Esophagus squamous epithelium (tissue), 5 donors: ENCODE measurements around the gene PIGV. TPM values are rescaled to one million over a fixed set of nuclear protein-coding genes. Genes with fewer than 3 reads are reported as not detected.

Experiments
- DNase-seq: peaks from one replicate; lab custom pipeline; 2025; lab: John Stamatoyannopoulos, UW
- H3K27ac ChIP-seq, 4 donors: fragments of 200-600 bp; sonication (generic); one replicate each; pipeline ENCODE4 v1.5.1; 2016 to 2019; ENCODE audit warnings: mild to moderate bottlenecking in 1 of 4
- H3K27me3 ChIP-seq, 4 donors: fragments of 200-600 bp; sonication (generic); 1 replicate in 3 of 4; 2 replicates in 1 of 4; pipeline versions ENCODE4 v1.5.1 to v1.6.0; 2017 to 2021; ENCODE audit warnings: antibody characterized with exemption in 1 of 4
- H3K36me3 ChIP-seq, 3 donors: fragments of 200-600 bp; sonication (generic); one replicate each; pipeline ENCODE4 v1.5.1; 2016 to 2019
- H3K4me1 ChIP-seq, 3 donors: fragments of 200-600 bp; sonication (generic); one replicate each; pipeline ENCODE4 v1.5.1; 2017 to 2019
- H3K4me3 ChIP-seq, 4 donors: fragments of 200-600 bp; sonication (generic); 1 replicate in 3 of 4; 2 replicates in 1 of 4; pipeline ENCODE4 v1.5.1; 2016 to 2019; ENCODE audit warnings: mild to moderate bottlenecking in 2 of 4, moderate library complexity in 1 of 4
- H3K9me3 ChIP-seq, 3 donors: fragments of 200-600 bp; sonication (generic); one replicate each; pipeline ENCODE4 v1.5.1; 2016 to 2019
- POLR2A ChIP-seq, 4 donors: fragments of 450-650 bp; IDR thresholded peaks; one replicate each; pipeline ENCODE4 v1.6.1; 2017; ENCODE audit warnings: antibody characterized with exemption in 4 of 4, mild to moderate bottlenecking in 4 of 4, moderate library complexity in 3 of 4
- WGBS, 2 donors: methylation state at CpG; one replicate each; pipeline ENCODE4 v1.1.5; 2018; 5-methylcytosine and 5-hydroxymethylcytosine counted together
- intact Hi-C: fragments of 100-400 bp; cut with DNase I; formaldehyde crosslinking; loops from one replicate; pipeline ENCODE4 v1.15.0; 2022
- total RNA-seq, 4 donors: library from RNA; depleted of rRNA; stranded (reverse); fragments of >200 nt; gene quantifications; one replicate each; pipeline ENCODE4 v1.1.0, GENCODE V29; 2016
- TF ChIP-seq, protein P1 (sequence below), 6 experiments: fragments of 450-650 bp in 4 of 6; fragments of 200-600 bp in 2 of 6; sonication (generic) in 2 of 6; IDR thresholded peaks; one replicate each; pipeline ENCODE4 v1.5.1; 2016 to 2019; ENCODE audit warnings: antibody characterized with exemption in 6 of 6, mild to moderate bottlenecking in 4 of 6, moderate library complexity in 4 of 6
- donor health status: DM: yes; HTN: yes; CAD: no.

The PIGV gene
- total RNA-seq, 4 donors from 2014 or later: 9.9 to 20.9 (median 13.1) TPM

DNA sequence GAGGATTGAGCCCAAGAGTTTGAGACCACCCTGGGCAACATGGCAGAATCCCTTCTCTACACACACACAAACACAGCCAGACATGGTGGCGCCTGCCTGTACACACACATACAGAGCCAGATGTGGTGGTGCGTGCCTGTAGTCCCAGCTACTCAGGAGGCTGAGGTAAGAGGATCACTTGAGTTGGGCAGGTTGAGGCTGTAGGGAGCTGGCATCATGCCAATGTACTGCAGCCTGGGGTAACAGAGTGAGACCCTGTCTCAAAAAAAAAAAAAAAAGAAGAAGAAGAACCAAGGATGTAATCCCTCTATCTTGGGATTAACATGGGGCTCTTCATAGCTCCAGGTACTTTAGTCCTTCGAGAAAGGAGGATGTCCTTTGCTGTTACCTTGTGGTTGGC, 29.4 kb upstream of the PIGV start:
- TF ChIP-seq POLR2A (IDR thresholded peaks at IDR 0.05): no peak
- TF ChIP-seq, protein P1, sequence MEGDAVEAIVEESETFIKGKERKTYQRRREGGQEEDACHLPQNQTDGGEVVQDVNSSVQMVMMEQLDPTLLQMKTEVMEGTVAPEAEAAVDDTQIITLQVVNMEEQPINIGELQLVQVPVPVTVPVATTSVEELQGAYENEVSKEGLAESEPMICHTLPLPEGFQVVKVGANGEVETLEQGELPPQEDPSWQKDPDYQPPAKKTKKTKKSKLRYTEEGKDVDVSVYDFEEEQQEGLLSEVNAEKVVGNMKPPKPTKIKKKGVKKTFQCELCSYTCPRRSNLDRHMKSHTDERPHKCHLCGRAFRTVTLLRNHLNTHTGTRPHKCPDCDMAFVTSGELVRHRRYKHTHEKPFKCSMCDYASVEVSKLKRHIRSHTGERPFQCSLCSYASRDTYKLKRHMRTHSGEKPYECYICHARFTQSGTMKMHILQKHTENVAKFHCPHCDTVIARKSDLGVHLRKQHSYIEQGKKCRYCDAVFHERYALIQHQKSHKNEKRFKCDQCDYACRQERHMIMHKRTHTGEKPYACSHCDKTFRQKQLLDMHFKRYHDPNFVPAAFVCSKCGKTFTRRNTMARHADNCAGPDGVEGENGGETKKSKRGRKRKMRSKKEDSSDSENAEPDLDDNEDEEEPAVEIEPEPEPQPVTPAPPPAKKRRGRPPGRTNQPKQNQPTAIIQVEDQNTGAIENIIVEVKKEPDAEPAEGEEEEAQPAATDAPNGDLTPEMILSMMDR (IDR thresholded peaks at IDR 0.05): no peak
- H3K27me3 ChIP-seq: no peaks in the 10 kb centered on the region
- H3K27ac ChIP-seq: no peak overlapping the region
- H3K4me1 ChIP-seq: peaks cover 10 to 30% (median 19%) of the 10 kb centered on the region in 3 donors
- no peaks in the 10 kb centered on the region for H3K9me3 ChIP-seq
- 88 to 90% methylated on average over 3 of the region's 3 CpGs for WGBS, 2 donors
- no peak for DNase-seq
- intact Hi-C loops: no loop called here
- peaks cover 22 to 90% (median 30%) of the 10 kb centered on the region in 3 donors for H3K36me3 ChIP-seq
- H3K4me3 ChIP-seq: no peak overlapping the region

DNA sequence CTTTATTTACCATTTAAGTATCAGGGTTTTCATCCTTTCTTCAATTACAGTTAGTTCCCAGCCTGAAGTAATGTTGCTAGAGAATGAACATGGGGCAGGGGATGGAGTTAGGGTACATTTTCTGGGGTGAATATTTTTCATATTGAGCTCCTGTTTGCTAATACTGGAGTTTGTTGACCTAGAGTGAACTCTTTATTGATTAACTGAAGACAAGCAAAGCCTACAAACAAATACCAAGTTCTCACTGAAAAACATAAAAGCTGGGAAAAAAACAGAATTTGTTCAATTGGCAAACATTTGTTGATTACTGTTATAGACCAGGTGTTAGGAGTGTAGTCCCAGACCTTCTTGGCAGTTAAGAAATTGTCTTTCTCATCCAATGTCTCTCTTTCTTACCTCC, 28.2 kb upstream of the PIGV start:
- Histone ChIP-seq H3K4me1 (peaks cover 4 to 18% (median 7%) of the 10 kb centered on the region in 3 donors), H3K27ac (no peak overlapping the region), H3K9me3 (no peaks in the 10 kb centered on the region), H3K4me3 (no peak overlapping the region), H3K27me3 (no peaks in the 10 kb centered on the region), H3K36me3 (peaks cover 27 to 95% (median 39%) of the 10 kb centered on the region in 3 donors)
- no peak for DNase-seq
- TF ChIP-seq POLR2A (IDR thresholded peaks at IDR 0.05): no peak
- TF ChIP-seq, protein P1 (IDR thresholded peaks at IDR 0.05): no peak
- intact Hi-C loops: no loop called here

DNA sequence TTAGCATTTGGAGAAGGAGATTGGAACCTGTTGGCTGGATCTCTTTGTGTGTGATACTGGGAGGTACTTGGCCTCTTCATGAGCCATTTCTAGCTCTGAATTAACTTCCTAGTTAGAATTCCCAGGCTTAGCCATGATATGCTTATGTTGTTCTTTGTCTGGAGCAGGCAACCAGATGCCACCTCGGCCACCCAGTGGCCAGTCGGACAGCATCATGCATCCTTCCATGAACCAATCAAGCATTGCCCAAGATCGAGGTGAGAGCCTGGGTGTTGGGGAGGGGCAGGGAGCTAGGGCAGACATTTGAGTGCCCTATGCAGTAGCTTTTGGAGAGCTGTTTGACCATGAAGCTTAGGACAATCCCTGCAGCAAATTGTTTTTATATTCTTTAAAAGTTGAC, 26.5 kb upstream of the PIGV start:
- Histone ChIP-seq H3K27me3 (no peaks in the 10 kb centered on the region), H3K4me3 (no peak overlapping the region), H3K4me1 (peaks cover 0 to 18% (median 0%) of the 10 kb centered on the region in 3 donors), H3K27ac (no peak overlapping the region), H3K36me3 (peaks cover 27 to 100% (median 50%) of the 10 kb centered on the region in 3 donors), H3K9me3 (no peaks in the 10 kb centered on the region)
- WGBS, 2 donors: 62 to 67% methylated on average over 1 to 3 of the region's 3 CpGs
- intact Hi-C loops: no loop called here
- TF ChIP-seq POLR2A (IDR thresholded peaks at IDR 0.05): no peak
- TF ChIP-seq, protein P1 (IDR thresholded peaks at IDR 0.05): peak in 1 of 6 experiments; percentile 18
- DNase-seq: no peak

DNA sequence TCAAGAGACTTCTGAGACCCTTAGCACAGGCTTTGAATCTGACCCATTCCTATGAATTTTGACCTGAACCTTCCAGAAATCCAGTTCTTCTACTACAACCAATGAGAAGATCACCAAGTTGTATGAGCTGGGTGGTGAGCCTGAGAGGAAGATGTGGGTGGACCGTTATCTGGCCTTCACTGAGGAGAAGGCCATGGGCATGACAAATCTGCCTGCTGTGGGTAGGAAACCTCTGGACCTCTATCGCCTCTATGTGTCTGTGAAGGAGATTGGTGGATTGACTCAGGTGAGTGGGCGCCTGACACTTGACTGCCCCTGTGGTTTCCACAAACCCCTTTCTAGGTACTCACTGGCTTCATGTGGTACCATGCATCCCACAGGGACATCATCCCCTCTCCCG, 20.0 kb upstream of the PIGV start:
- Histone ChIP-seq H3K4me3 (no peak overlapping the region), H3K27me3 (no peaks in the 10 kb centered on the region), H3K4me1 (peaks cover 12 to 65% (median 30%) of the 10 kb centered on the region in 3 donors), H3K27ac (peak overlapping the region in 3 of 4 donors; percentile 0 to 49 (median 31)), H3K9me3 (no peaks in the 10 kb centered on the region), H3K36me3 (peaks cover 35 to 100% (median 68%) of the 10 kb centered on the region in 3 donors)
- intact Hi-C loops: no loop called here
- TF ChIP-seq, protein P1 (IDR thresholded peaks at IDR 0.05): no peak
- TF ChIP-seq POLR2A (IDR thresholded peaks at IDR 0.05): no peak
- WGBS, 2 donors: 76 to 79% methylated on average over 3 to 4 of the region's 4 CpGs
- no peak for DNase-seq

DNA sequence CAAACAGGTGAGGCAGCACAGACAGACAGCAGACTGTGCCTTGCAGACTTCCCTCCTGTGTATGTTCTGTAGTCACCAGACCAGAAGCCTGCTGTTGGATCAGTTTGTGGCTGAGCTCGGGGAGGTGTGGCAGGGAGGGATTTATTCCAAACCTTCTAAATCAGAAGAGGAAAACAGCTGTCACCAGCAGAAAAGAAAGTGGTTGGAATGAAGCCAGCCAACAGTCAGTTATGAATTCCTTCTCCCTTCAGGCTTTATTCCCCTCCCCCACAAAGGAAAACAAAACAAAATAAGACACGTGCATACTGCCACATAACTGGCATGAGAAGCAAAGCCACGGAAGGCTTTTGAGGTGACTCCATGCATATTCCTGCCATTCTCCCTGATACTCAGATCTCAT, 19.0 kb upstream of the PIGV start:
- intact Hi-C loops: no loop called here
- no peaks in the 10 kb centered on the region for H3K9me3 ChIP-seq
- H3K27ac ChIP-seq: peak overlapping the region in 3 of 4 donors; percentile 11 to 49 (median 31)
- peaks cover 12 to 65% (median 30%) of the 10 kb centered on the region in 3 donors for H3K4me1 ChIP-seq
- peaks cover 37 to 100% (median 67%) of the 10 kb centered on the region in 3 donors for H3K36me3 ChIP-seq
- WGBS, 2 donors: 16 to 17% methylated on average over 3 of the region's 3 CpGs
- DNase-seq: no peak
- TF ChIP-seq, protein P1 (IDR thresholded peaks at IDR 0.05): no peak
- no peak for TF ChIP-seq POLR2A (IDR thresholded peaks at IDR 0.05)
- H3K4me3 ChIP-seq: no peak overlapping the region
- H3K27me3 ChIP-seq: no peaks in the 10 kb centered on the region
